GM18909 (cell line): ENCODE results near the gene EDAR.
A peak's percentile ranks its signal among the peaks of the same experiment; 100 is the strongest.

Source experiments
- ATAC-seq: cut with Tn5 transposase; IDR thresholded peaks from one replicate; pipeline ENCODE4 v1.9.1; 2021; ENCODE audit warnings: mild to moderate bottlenecking; ENCODE audit not compliant: unreplicated experiment, poor library complexity

Gene EDAR

DNA sequence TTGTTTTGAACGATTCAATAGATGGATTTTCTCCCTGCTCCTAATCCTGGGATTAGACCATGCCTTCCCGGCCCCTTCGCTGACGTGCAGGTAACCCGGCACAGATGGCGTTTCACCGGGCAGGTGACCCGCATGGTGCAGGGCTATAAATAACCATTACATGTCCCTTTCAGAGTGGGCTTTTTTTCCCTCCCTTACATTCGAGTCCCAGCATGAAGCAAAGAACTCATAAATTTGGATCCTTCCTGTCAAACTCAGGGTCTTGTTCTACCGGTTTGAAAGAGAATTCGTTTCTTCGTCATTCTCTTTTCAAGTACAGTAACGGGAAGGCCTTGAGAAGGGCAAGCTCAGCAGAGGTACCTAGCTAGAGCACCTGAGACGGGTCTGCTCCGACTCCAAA, 46.1 kb downstream of the EDAR start:
- no peak for ATAC-seq

DNA sequence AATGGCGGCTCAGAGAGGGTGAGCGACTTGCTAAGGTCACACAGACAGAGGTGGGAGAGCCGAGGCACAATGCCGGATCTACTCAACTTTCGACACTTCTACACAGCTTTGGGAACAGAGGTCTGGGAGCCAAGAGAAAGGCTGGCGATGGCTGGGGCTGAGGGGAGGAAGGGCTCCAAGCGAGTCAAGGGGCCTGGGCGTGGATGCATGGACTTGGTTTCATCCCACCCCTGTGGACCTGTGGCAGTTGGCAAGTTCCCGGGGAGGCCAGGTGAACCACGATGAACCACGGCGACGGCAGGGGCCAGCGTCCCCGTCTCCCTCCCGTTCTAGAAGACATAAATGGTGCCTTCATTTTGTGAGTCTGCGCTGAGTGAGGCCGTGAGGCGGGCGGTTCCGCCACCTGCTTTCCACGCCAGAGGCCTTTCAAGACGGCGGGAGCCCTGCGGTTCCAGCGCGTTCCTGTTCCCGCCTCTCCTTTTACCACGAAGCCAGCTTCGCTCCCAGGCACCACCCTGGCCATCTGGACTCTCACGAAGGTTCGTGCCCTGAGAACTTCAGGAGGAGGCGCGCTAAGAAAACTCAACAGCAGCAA, 46.7 kb downstream of the EDAR start:
- ATAC-seq, result no peak

DNA sequence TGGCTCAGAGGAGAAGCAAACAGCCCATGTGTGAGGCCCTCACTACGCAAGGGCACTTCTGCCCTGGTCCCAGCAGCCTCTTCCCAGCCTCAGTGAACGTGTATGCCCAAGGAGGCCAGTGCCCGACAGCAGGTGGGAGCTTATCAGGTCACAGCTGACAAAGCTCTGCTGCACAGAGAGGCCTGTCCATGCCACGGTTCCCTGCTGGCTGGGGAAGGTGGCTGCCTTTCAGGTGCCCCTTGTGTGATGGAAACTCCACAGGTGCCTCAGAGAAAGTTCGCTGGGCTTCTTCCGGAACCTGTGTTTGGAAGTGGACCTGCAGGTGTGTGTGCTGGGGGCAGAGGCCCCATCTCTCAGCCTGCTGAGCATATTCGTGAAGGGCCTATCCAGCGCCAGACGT, 47.3 kb downstream of the EDAR start:
- no peak for ATAC-seq

DNA sequence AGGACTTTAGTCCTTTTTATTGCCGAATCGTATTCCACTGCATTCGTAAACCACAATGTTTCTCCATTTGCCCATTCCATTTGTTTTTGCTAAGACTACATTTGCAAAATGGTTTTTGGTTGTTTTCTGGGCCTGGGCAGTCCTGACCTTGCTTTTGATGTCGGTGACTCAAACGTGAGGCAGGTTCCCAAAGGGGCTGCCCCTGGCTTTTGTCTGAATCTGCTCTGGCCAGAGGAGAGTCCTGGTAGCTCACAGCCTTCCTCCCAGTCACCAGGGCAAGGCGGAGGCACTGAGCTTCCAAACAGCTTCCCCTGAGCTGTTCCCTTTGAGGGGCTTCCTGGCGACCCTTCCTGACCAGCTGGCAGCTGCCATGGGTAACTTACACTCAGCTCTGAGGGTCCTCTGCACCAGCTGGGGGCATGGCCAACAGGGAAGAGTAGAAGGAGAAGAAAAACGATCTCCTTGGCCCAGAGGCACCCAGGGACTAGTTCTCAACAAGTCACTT, 47.8 kb downstream of the EDAR start:
- ATAC-seq, result no peak

DNA sequence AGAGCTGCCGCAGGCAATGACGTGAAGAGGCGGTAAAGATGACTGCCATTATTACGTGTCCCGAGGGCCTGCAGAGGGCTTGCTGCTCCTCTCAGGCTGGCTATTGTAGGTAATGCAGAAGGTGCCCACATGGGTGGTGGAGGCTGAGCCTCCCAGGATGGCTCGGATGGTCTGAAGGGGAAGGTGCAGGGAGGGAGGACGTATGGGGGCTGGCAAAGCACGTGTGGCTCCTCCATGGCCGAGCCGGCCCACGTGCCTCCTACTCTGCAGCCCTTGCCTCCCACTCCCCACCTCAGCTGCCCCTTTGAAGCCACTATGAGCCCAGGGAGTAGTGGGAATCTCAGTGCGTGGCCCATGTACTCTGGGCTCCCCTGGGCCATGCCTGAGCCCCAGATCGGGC, 48.9 kb downstream of the EDAR start:
- no peak for ATAC-seq

DNA sequence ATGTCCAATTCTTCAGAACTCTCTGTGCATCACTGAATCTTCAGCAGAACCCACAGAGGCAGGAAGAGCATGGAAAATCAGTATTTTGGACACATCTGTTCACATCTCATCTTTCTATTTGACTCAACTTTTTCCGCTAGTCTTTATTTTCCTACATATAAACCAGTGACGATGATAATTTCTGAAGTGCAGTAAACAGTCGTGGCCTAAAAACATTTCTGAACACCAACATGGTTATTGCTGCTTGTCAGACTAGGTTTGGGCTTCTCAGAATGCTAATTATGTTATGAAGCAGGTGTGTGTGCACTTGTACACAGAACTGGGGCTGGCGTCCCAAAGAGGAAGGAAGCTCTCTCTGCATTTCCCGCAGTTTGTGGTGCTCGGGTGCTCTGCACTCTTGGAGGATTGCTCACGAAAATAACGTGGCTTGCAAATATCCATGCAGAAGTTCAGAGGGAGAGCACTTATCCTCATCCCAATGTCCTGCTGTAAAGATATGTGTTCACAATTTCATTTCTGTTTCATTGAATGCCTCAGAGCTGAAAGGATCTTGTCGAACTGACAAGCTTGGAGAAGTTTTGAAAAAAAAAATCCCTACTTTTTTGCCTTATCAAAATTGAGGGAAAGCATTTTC, 50.8 kb downstream of the EDAR start:
- ATAC-seq, result no peak

DNA sequence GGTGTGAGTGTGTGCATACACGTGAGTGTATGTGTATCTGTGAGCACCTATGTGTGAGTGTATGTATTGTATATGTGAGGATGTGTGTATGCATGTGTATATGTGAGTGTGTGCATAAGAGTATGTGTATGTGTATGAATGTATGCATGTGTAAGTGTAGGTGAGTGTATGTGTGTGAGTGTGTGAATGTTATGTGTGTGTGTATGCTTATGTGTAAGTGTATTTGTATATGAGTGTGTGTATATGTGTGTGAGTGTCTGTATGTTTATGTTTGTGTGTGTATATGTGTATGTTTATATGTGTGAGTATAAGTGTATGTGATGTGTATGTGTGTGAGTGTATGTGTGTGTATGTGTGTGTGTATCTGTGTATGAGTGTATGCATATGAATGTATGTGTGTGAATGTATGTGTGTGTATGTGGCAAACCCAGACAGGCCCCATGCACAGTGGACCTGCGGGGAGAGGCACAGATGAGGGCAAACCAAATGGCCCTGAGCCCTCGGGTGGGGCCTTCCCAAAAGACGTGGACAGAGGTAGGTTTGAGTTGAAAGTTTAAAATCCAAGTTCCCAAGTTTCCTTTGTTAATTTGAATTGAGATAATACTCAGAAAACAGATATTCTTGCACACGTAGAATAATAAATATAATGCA, 51.5 kb downstream of the EDAR start:
- no peak for ATAC-seq

DNA sequence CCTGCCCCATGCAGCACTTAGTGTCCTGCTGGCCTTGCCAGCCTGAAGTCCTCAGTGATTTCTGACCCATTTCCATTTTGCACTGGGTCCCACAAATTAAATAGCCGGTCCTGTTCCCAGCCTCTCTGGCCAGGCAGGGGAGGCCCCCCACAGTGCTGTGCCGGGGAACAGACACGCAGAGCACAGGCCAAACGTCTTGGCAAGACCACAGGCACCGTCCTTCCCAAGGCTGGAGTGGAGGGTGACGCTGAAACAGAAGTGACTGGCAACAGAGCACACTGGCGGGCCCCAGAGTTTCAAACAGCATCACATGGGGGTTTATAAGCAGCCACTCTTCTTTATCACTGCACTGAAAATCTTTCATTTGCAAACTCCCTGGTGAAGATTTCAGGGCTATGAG, 52.2 kb downstream of the EDAR start:
- no peak for ATAC-seq

DNA sequence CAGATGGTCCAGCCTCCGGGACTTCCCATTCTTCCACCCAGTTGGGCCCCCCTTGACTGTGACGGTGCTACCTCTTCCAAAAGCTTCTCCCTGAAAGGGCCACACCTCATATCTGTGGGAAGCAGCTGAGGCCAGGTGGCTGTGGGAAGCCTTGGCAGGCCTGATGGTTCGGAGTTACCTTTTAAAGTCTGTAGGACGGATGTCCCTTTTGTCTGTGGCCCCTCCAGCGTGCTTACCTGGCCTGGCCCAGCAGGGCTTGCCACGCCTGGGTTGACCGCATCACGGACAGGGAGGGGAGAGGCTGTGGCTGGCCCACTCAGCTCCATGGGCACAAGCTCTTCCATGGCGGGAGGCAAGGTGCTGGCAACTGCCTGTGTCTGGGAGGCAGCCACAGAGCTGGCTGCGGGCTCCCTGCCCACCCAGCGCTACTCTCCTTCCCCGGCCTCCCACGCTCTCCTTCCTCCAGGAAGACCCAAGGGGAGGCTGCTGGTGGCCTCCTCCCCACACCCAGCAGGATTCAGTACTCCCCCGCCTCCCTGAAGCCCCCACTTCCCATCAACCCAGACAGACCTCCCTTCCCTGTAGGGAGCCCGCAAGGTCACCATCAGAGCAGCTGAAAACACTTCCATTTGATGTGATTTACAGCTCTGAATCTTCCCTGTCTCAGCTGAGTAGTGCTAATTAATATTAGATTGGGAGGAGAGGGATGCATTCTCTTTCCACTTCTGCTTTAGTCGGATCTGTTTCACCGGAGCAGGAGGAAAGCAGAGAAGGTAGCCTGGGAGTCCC, 52.8 kb downstream of the EDAR start:
- ATAC-seq, result no peak

DNA sequence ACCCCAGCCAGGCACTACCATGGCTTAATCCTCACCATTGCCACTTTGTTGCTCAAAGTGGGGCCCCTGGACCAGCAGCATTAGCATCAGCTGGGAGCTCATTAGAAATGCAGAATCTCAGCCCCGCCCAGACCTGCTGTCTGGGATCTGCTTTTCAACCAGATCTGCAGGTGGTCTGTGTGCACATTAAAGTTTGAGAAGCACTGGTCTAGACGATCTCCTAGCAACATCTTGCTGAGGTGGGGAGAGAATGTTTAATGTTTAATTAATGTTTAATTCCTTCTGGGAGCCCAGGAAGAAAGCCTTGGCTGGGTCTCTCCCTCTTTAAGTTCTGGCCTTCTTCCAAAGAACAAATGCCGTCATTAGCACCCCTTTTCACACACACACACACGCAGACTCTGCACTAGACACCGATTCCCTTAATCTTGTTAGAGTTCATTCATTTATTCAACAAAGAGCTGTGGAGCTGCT, 53.7 kb downstream of the EDAR start:
- no peak for ATAC-seq

DNA sequence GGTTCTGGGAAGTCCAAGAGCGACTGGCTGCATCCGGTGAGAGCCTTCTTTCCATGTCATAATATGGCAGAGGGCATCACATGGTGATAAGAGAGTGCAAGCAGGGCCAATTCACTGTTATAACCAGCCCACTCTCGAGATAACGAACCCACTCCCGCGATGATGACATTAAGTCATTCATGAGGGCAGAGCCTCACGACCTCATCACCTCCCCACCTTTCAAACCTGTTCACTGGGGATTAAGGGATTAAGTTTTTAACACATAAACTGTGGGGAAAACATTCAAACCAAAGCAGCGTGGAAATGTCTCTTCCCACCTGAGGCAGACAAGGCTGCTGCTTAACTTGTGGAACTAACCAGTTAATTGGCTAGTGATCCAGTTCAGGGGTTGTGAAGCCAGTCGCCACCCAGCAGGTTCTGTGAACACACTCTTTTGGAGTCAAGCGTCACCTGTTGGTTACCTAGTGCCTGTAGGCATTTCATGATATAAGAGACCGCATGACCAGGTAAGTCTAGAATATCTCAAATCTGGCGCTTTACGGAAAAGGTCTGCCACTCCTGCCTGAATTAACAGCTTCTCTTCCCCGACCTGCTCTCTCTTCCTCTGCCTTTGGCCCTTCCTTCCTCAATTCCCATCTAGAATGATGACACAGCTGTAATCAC, 54.3 kb downstream of the EDAR start:
- ATAC-seq, result no peak

DNA sequence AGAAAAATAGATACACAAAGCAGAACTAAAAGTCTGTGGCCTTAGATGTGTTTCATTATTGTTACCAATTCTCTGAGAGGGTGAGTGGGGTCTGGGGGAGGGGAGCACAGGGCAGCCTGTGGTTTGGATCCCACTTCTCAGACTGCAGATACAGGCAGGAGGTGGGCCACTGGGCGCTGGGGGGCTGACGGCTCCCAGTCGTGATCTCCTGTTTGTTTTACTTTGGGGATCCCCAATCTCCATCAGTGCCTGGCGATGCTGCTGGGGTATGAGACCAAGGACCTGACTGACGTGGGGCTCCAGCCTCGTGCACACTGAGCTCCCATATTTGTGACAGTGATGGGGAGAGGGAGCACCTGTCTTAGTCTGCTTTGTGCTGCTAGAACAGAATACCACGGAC, 54.9 kb downstream of the EDAR start:
- no peak for ATAC-seq

DNA sequence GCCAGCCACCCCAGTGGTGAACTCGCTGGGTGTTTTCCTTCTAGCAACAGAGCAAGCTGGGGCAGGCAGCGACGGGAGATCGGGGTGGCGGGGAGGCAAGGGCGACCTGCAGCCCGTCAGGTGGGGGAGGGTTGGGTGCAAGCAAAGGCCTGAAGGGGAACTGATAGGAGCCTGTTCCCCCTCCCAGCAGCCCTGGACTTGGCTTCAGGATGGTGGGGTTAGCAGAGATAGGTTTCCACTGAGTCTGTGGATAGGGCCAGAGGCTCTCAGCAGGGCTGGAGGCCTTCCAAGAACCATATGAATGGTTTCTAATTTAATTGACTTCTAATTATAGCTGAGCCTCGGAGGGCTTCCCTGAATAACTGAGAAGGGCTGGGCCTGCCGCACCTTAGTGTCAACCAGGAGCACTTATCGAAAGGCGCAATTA, 55.3 kb downstream of the EDAR start:
- no peak for ATAC-seq

DNA sequence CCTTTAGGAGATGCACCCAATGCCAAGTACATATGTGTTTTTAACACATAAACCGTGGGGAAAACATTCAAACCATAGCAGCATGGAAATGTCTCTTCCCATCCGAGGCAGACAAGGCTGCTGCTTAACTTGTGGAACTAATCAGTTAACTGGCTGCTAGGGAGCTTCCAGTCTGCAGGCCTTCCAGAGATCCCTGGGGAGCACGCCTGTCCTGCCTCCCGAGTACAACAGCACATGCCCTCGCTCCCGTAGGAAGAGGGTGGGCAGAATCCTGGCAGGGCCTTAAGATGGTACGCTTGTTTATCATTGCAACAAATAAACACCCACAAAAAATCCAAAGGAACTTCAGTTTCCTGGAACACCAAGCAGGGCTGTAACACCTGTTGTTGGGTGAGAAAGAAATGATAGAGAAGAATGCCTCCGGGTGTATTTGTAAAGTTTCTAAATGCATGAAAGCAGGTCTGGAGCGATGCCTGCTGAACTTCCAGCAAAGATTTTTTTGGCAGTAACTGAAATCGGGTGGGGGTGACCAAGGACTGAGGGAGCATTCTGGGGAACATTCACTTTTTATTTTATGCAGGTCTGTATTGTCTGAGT, 56.2 kb downstream of the EDAR start:
- no peak for ATAC-seq

DNA sequence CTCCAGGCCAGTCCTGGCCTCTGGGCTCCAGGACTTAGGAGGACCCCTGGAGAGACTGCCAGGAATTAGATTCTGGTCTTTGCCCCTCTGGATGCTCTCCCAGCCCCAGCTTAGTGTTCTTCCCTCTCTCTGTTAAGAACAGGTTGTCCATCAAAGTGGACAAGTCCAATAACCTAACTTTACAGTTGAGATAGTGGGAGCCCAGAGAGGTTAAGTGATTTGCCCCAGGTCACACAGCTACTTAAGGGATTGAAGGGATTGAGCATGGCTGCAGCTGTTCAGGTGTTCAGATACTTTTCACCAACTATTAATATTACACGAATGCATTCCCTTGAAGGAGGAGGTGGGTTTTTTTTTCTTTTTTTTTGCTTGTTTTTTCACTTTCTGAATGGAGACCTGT, 57.6 kb downstream of the EDAR start:
- no peak for ATAC-seq

DNA sequence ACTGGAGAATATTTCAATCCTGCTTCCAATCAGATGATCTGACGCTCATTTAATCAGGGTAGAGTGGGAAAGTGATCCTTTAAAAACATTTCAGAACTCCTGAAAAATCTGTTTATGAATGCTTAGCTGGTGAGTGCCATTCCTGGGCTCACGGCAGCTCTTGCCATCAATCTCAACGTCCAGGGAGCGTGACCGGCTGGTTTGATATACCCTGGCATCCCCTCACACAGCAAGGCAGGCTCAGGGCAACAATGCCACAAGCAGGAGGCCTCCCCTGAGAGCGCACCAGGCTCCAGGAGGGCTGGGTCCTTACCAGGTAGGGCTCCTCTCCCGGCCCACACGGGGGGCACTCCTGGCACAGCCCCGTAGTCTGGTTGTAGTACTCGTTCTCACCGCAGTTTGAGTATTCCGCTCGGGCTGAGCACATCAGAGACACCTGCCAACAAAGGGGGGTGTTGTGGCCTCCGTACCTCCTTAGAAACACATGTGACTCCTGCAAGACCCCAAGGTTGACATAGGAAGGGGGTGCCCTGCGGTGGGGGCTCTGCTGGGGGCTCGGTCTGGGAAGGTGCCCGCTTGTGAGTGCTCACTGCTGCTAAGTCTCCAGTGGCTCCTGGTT, 59.1 kb downstream of the EDAR start:
- ATAC-seq, result no peak

DNA sequence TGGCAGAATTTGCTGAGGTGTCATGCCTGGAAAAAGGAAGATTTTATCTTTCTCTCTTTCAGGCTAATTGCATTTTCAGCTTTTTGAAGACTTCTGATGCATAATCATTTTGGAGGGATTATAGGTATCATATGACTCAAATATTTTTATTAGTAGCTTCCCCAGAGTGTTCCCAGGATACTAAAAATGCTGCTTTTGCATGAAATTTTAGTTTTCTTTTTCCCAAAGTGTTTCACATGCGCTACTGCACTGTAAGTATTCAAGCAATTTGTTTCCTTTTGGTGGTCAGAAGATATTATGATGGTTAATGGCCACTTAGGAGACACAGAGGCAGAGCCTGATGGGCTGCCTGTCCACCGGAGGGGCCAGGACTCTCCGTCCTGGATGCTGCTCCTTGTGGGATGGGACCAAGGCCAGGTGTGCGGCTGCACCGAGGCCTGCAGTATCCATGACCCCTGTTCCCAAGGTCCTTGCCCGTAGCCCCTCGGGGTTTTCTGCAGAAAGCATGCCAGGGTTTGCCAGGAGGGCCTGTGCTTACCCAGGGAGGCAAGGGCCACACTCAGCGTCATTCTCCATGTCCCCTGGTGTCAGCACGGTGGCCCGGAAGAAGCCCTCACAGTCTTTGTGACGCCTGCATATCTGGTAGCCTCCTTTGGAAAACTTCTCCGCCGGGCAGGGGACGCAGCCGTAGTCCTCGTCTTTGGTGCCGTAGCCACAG, 60.2 kb downstream of the EDAR start:
- ATAC-seq, result no peak

DNA sequence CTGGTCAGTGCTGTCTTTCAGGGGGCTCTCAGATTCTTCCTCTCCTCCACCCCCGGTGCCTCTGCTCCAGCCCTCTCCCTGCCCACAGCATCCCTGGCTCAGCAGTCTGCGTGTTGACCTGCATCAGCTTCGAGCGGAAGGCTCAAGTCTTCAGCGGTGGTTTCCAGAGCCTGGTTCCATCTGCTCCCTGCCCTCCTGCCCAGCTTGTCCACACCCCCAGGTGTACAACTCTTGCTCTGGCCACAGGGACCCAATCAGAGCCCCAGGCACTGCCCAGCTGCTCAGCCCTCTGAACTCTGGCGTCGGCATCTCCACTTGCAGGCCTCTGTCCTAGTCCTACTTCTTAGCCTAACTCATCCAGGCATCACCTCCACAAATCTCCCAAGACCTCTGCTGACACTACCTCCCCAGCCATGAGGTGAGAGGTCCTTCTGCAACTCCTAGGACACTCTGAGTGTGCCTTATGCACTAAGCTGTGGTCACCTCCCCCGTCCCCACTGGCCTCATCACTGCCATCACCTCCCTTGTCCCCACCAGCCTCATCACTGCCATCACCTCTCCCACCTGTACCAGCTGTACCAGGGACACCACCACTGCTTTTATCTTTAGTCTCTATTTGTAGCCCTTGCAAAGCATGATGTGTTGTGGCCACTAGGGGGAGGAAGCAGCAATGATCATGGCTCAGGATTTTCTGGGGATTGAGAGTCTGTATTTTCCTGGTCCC, 60.9 kb downstream of the EDAR start:
- peak; percentile 55 for ATAC-seq
